WTC11 (cell line): ENCODE measurements around the gene SF3B4. TPM values are rescaled to one million over a fixed set of nuclear protein-coding genes. Genes with fewer than 3 reads are reported as not detected.

Source experiments
- ATAC-seq: fragments of 200-7000 bp; cut with Tn5 transposase; 2 replicates; pipeline ENCODE4 v1.10.0; 2021; ENCODE audit warnings: mild to moderate bottlenecking, moderate library complexity
- CTCF ChIA-PET: fragments of 300-600 bp; sonication (Branson Sonifier 250); formaldehyde crosslinking; loops from one replicate; lab custom pipeline; 2021; ENCODE audit warnings: antibody characterized with exemption; lab: Charles Lee
- POLR2A ChIA-PET: fragments of 350-600 bp; sonication (Branson Sonifier 250); formaldehyde crosslinking; loops from one replicate; lab custom pipeline; 2021; ENCODE audit warnings: antibody characterized with exemption; lab: Charles Lee
- DNase-seq: peaks from one replicate; pipeline ENCODE4 v3.0.0; 2021; ENCODE audit warnings: low spot score
- H3K27ac Mint-ChIP-seq: 2 replicates; pipeline ENCODE4 v1.8.0; 2021; ENCODE audit warnings: mixed read lengths
- H3K27me3 Mint-ChIP-seq: 2 replicates; pipeline ENCODE4 v1.8.0; 2021; ENCODE audit warnings: low read depth, mild to moderate bottlenecking, moderate library complexity, mixed read lengths
- H3K36me3 Mint-ChIP-seq: 2 replicates; pipeline ENCODE4 v1.8.0; 2021; ENCODE audit warnings: mixed read lengths
- H3K4me1 Mint-ChIP-seq: 2 replicates; pipeline ENCODE4 v1.8.0; 2022; ENCODE audit warnings: mixed read lengths
- H3K4me3 Mint-ChIP-seq: 2 replicates; pipeline ENCODE4 v1.8.0; 2021; ENCODE audit warnings: mild to moderate bottlenecking, moderate library complexity, mixed read lengths
- H3K9me3 Mint-ChIP-seq: 2 replicates; pipeline ENCODE4 v1.8.0; 2021; ENCODE audit warnings: mixed read lengths
- ATF1 ChIP-seq: sonication (generic); formaldehyde crosslinking; IDR thresholded peaks from 2 replicates; pipeline ENCODE4 v1.8.1; 2023; ENCODE audit warnings: mild to moderate bottlenecking, moderate library complexity, missing genetic modification reagents
- EMX1 ChIP-seq: fragments of 250-450 bp; sonication (Bioruptor Pico); IDR thresholded peaks from 2 replicates; pipeline ENCODE4 v1.8.0; 2021; ENCODE audit warnings: mild to moderate bottlenecking
- FOXK1 ChIP-seq: sonication (generic); formaldehyde crosslinking; IDR thresholded peaks from 2 replicates; pipeline ENCODE4 v1.8.0; 2022; ENCODE audit warnings: mild to moderate bottlenecking, moderate library complexity, missing genetic modification reagents
- FOXP1 ChIP-seq: sonication (generic); formaldehyde crosslinking; IDR thresholded peaks from 2 replicates; pipeline ENCODE4 v1.8.0; 2022; ENCODE audit warnings: missing genetic modification reagents, mild to moderate bottlenecking, moderate library complexity, borderline replicate concordance
- GABPB1 ChIP-seq: sonication (generic); formaldehyde crosslinking; IDR thresholded peaks from 2 replicates; pipeline ENCODE4 v1.8.1; 2023; ENCODE audit warnings: mild to moderate bottlenecking, missing genetic modification reagents
- HMGA2 ChIP-seq: fragments of 250-450 bp; sonication (Bioruptor Pico); IDR thresholded peaks from 2 replicates; pipeline ENCODE4 v1.4.0; 2021; ENCODE audit warnings: mild to moderate bottlenecking, moderate library complexity
- JAZF1 ChIP-seq: fragments of 250-450 bp; sonication (Bioruptor Pico); IDR thresholded peaks from 2 replicates; pipeline ENCODE4 v1.9.0; 2021; ENCODE audit warnings: moderate library complexity, mild to moderate bottlenecking, inconsistent platforms
- KAT7 ChIP-seq: sonication (generic); formaldehyde crosslinking; IDR thresholded peaks from 2 replicates; pipeline ENCODE4 v1.8.1; 2023; ENCODE audit warnings: missing genetic modification reagents, mild to moderate bottlenecking, borderline replicate concordance
- NFE2L1 ChIP-seq: sonication (generic); formaldehyde crosslinking; IDR thresholded peaks from 2 replicates; pipeline ENCODE4 v1.8.1; 2023; ENCODE audit warnings: missing genetic modification reagents
- NR3C1 ChIP-seq: sonication (generic); formaldehyde crosslinking; conservative IDR thresholded peaks from 2 replicates; pipeline ENCODE4 v1.8.1; 2023; ENCODE audit warnings: low read depth, mild to moderate bottlenecking, missing genetic modification reagents
- SOX15 ChIP-seq: fragments of 250-450 bp; sonication (Bioruptor Pico); IDR thresholded peaks from 2 replicates; pipeline ENCODE4 v1.9.0; 2021; ENCODE audit warnings: mild to moderate bottlenecking
- TP53 ChIP-seq: sonication (generic); formaldehyde crosslinking; IDR thresholded peaks from 2 replicates; pipeline ENCODE4 v1.8.1; 2023; ENCODE audit warnings: mild to moderate bottlenecking, missing genetic modification reagents
- ZBTB21 ChIP-seq: sonication (generic); formaldehyde crosslinking; IDR thresholded peaks from 2 replicates; pipeline ENCODE4 v1.8.1; 2023; ENCODE audit warnings: mild to moderate bottlenecking, missing genetic modification reagents, borderline replicate concordance
- ZNF121 ChIP-seq: sonication (generic); formaldehyde crosslinking; IDR thresholded peaks from 2 replicates; pipeline ENCODE4 v1.8.0; 2023; ENCODE audit warnings: missing genetic modification reagents
- ZNF232 ChIP-seq: sonication (generic); formaldehyde crosslinking; IDR thresholded peaks from 2 replicates; pipeline ENCODE4 v1.8.0; 2022; ENCODE audit warnings: mild to moderate bottlenecking, missing genetic modification reagents
- ZNF416 ChIP-seq: fragments of 250-450 bp; sonication (Bioruptor Pico); IDR thresholded peaks from 2 replicates; pipeline ENCODE4 v1.9.0; 2021; ENCODE audit warnings: mild to moderate bottlenecking, inconsistent platforms
- total RNA-seq: library from RNA; stranded (reverse); gene quantifications from 3 replicates; pipeline ENCODE4 v1.2.3, GENCODE V29; 2021
- TF ChIP-seq, protein P1 (sequence below): fragments of 250-450 bp; sonication (Bioruptor Pico); conservative IDR thresholded peaks from 2 replicates; pipeline ENCODE4 v1.9.0; 2021; ENCODE audit warnings: mild to moderate bottlenecking
- TF ChIP-seq, protein P2 (sequence below): sonication (generic); formaldehyde crosslinking; conservative IDR thresholded peaks from 2 replicates; pipeline ENCODE4 v1.8.1; 2022; ENCODE audit warnings: mild to moderate bottlenecking, missing genetic modification reagents
- TF ChIP-seq, protein P3 (sequence below): sonication (generic); formaldehyde crosslinking; IDR thresholded peaks from 2 replicates; pipeline ENCODE4 v1.8.0; 2023; ENCODE audit warnings: mild to moderate bottlenecking, missing genetic modification reagents

Gene SF3B4
- total RNA-seq, 1 experiment from 2014 or later, result 90.1 TPM

DNA sequence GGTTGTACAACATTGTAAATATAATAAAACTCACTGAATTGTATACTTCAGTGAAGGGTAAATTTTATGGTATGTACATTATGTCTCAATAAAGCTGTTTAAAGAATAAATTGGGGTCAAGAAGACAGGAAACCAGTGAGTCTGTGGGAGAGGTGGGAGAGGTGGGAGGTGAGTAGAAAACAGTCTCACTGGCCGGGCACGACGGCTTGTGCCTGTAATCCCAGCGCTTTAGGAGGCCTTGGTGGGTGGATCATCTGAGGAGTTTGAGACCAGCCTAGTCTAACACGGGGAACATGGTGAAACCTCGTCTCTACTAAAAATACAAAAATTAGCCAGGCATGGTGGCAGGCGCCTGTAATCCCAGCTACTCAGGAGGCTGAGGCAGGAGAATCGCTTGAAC is 4.9 kb upstream of the SF3B4 start:
- no peaks in the 10 kb centered on the region for H3K36me3 Mint-ChIP-seq
- peaks cover 28% of the 10 kb centered on the region for H3K4me1 Mint-ChIP-seq
- no peak for TF ChIP-seq SOX15
- TF ChIP-seq GABPB1 (CRISPR knock-in tag), result no peak
- no peak for TF ChIP-seq NFE2L1 (CRISPR knock-in tag)
- TF ChIP-seq, protein P1, sequence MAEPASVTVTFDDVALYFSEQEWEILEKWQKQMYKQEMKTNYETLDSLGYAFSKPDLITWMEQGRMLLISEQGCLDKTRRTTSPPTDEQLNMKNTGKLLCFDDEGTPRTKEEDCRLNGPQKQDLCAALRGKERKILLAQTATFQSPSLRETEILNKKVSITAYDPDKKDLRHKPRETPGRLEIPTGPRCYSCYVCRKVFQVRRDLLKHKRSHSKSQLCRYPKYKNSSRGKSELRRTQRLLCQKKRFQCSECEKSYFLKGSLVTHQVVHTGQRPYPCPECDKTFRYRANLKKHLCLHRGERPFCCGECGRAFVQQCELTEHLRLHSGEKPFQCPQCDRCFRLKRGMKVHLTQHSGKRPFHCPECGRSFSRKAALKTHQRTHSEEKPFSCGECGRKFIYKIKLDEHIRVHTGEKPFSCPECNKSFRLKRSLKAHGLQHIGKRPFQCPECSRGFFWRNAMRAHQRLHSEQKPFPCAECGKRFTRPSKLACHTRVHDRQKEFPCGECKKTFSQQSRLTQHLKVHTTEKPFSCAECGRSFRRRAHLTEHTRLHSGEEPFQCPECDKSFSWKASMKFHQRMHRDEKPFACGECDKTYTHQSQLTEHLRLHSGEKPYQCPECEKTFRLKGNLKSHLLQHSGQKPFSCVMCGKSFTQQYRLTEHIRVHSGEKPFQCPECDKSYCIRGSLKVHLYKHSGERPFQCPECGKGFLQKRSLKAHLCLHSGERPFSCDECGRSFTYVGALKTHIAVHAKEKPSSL (CRISPR knock-in tag), result no peak
- no peak for TF ChIP-seq FOXP1
- no peak for TF ChIP-seq ZNF416 (CRISPR knock-in tag)
- TF ChIP-seq, protein P2, sequence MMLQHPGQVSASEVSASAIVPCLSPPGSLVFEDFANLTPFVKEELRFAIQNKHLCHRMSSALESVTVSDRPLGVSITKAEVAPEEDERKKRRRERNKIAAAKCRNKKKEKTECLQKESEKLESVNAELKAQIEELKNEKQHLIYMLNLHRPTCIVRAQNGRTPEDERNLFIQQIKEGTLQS (CRISPR knock-in tag), result no peak
- no peak for TF ChIP-seq TP53
- no peak for TF ChIP-seq ZBTB21
- no peak for TF ChIP-seq ZNF232 (CRISPR knock-in tag)
- TF ChIP-seq, all 79 proteins: peak for 0
- ATAC-seq, result no peak
- POLR2A ChIA-PET, result no interaction called here
- H3K27me3 Mint-ChIP-seq, result no peaks in the 10 kb centered on the region; the same call in 1 of the 2 replicates
- CTCF ChIA-PET, result no interaction called here
- DNase-seq, result no peak
- no peak overlapping the region for H3K4me3 Mint-ChIP-seq
- H3K27ac Mint-ChIP-seq, result no peak overlapping the region
- H3K9me3 Mint-ChIP-seq, result no peaks in the 10 kb centered on the region

DNA sequence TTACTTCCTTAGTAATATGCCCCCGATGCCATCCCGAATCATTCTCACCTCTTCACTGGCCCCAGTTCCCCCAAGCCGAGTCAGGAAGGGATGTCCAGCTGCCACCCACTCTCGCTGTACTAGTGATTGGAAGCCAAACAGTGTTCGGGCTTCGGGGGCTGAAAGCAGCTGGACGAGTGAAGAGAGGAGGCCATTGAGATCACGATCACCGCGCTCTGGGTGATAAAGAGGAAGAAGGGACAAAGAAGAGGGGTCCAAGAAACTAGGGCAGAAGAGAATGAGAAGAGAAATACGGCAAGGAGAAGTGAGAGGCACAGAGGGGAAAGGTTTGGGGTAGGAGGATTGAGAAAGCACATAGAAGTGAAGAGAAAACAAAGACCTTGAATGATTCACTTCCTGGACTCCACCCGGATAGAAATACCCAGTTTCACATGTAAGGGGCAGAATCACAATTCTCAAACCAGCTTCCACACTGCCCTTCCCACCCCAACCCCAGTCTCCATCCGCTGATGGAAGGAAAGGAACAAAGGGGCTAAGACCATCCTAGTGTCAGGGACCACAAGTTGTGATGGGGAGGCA is 3.7 kb upstream of the SF3B4 start:
- Mint-ChIP-seq H3K4me1 (peaks cover 23% of the 10 kb centered on the region), H3K36me3 (peaks cover 7% of the 10 kb centered on the region), H3K27me3 (no peaks in the 10 kb centered on the region; the same call in 1 of the 2 replicates), H3K9me3 (no peaks in the 10 kb centered on the region), H3K27ac (no peak overlapping the region; the same call in 1 of the 2 replicates), H3K4me3 (no peak overlapping the region)
- ChIA-PET CTCF (no interaction called here), POLR2A (no interaction called here)
- no peak for DNase-seq
- TF ChIP-seq ZNF121 (CRISPR knock-in tag), result no peak
- TF ChIP-seq EMX1, result no peak
- TF ChIP-seq, protein P3, sequence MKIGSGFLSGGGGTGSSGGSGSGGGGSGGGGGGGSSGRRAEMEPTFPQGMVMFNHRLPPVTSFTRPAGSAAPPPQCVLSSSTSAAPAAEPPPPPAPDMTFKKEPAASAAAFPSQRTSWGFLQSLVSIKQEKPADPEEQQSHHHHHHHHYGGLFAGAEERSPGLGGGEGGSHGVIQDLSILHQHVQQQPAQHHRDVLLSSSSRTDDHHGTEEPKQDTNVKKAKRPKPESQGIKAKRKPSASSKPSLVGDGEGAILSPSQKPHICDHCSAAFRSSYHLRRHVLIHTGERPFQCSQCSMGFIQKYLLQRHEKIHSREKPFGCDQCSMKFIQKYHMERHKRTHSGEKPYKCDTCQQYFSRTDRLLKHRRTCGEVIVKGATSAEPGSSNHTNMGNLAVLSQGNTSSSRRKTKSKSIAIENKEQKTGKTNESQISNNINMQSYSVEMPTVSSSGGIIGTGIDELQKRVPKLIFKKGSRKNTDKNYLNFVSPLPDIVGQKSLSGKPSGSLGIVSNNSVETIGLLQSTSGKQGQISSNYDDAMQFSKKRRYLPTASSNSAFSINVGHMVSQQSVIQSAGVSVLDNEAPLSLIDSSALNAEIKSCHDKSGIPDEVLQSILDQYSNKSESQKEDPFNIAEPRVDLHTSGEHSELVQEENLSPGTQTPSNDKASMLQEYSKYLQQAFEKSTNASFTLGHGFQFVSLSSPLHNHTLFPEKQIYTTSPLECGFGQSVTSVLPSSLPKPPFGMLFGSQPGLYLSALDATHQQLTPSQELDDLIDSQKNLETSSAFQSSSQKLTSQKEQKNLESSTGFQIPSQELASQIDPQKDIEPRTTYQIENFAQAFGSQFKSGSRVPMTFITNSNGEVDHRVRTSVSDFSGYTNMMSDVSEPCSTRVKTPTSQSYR (CRISPR knock-in tag), result no peak
- TF ChIP-seq ATF1, result no peak
- TF ChIP-seq SOX15, result no peak
- no peak for TF ChIP-seq FOXP1
- no peak for TF ChIP-seq KAT7
- no peak for TF ChIP-seq FOXK1 (CRISPR knock-in tag)
- no peak for TF ChIP-seq JAZF1
- TF ChIP-seq NR3C1 (CRISPR knock-in tag), result no peak
- no peak for ATAC-seq

DNA sequence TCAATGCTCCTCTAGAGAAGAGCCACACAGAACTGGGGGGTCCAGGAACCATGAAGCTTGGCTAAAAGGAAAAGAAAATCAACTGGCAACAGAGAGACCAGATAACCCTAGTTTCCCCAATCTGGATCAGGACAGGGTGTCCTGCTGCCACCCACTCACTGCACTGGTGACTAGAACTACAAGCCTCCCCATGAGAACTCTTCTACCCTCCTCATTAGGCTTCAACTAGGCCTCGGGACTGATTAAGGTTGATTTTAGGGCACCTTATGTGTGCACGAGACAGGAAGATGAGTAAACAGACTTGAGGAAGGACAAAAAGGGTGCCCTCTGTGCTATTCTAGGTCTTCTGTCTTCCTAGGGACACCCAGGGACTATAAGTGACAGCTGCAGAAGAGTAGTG is 2.3 kb upstream of the SF3B4 start:
- Mint-ChIP-seq H3K4me3 (no peak overlapping the region), H3K27me3 (no peaks in the 10 kb centered on the region), H3K27ac (no peak overlapping the region)
- TF ChIP-seq HMGA2 (CRISPR knock-in tag), result no peak
- TF ChIP-seq, all 79 proteins: peak for 0
- peaks cover 24% of the 10 kb centered on the region for H3K4me1 Mint-ChIP-seq
- H3K36me3 Mint-ChIP-seq, result peaks cover 22% of the 10 kb centered on the region
- no peaks in the 10 kb centered on the region for H3K9me3 Mint-ChIP-seq
- no peak for ATAC-seq
- ChIA-PET POLR2A (interaction anchor here (0.6 to 2.5 kb wide), 2 partner anchors 9 to 43 kb away, joined by 3 to 28 read pairs; a partner anchor contains a TSS), CTCF (no interaction called here)
- DNase-seq, result no peak
